Smooth muscle cell (in vitro differentiated cells): ENCODE data around the gene CNTRL. TPM values are rescaled to one million over a fixed set of nuclear protein-coding genes. Genes with fewer than 3 reads are reported as not detected.

ENCODE experiments used
- DNase-seq: peaks from one replicate; lab custom pipeline; 2025; ENCODE audit not compliant: unreplicated experiment; lab: John Stamatoyannopoulos, UW
- H2AFZ ChIP-seq: fragments of 200-600 bp; sonication (generic); 2 replicates; pipeline ENCODE4 v1.6.0; 2016; ENCODE audit warnings: antibody characterized with exemption, low read depth, mild to moderate bottlenecking
- H3F3A ChIP-seq: fragments of 200-600 bp; sonication (generic); 2 replicates; pipeline ENCODE4 v1.6.0; 2017; ENCODE audit warnings: antibody characterized with exemption, low read depth
- H3K27ac ChIP-seq: fragments of 200-600 bp; sonication (generic); 2 replicates; pipeline ENCODE4 v1.5.1; 2016; ENCODE audit warnings: low read depth, mild to moderate bottlenecking
- H3K27me3 ChIP-seq: fragments of 200-600 bp; sonication (generic); 2 replicates; pipeline ENCODE4 v1.6.1; 2016; ENCODE audit warnings: low read depth, mild to moderate bottlenecking
- H3K36me3 ChIP-seq: fragments of 200-600 bp; sonication (generic); 2 replicates; pipeline ENCODE4 v1.5.1; 2016; ENCODE audit warnings: low read depth
- H3K4me1 ChIP-seq: fragments of 200-600 bp; sonication (generic); 2 replicates; pipeline ENCODE4 v1.5.1; 2016; ENCODE audit warnings: low read depth
- H3K4me2 ChIP-seq: fragments of 200-600 bp; sonication (generic); 2 replicates; pipeline ENCODE4 v1.6.0; 2016; ENCODE audit warnings: mild to moderate bottlenecking
- H3K4me3 ChIP-seq: fragments of 200-600 bp; sonication (generic); 2 replicates; pipeline ENCODE4 v1.5.1; 2016; ENCODE audit warnings: mild to moderate bottlenecking
- H3K79me2 ChIP-seq: fragments of 200-600 bp; sonication (generic); 2 replicates; pipeline ENCODE4 v1.6.0; 2016; ENCODE audit warnings: low read depth, mild to moderate bottlenecking
- H3K9ac ChIP-seq: fragments of 200-600 bp; sonication (generic); 2 replicates; pipeline ENCODE4 v1.6.0; 2016; ENCODE audit warnings: low read depth
- H3K9me3 ChIP-seq: fragments of 200-600 bp; sonication (generic); replicated peaks from 2 replicates; pipeline ENCODE4 v1.5.1; 2016; ENCODE audit warnings: low read depth
- H4K20me1 ChIP-seq: fragments of 200-600 bp; sonication (generic); 2 replicates; pipeline ENCODE4 v1.6.0; 2016; ENCODE audit warnings: low read depth
- CTCF ChIP-seq: fragments of 200-600 bp; sonication (generic); IDR thresholded peaks from 2 replicates; pipeline ENCODE4 v1.5.1; 2017; ENCODE audit warnings: borderline replicate concordance, mild to moderate bottlenecking, antibody characterized with exemption; ENCODE audit not compliant: insufficient read depth, poor library complexity, severe bottlenecking
- WGBS: methylation state at CpG from one replicate; pipeline ENCODE4 v1.1.7; 2016; ENCODE audit warnings: low lambda C conversion rate; 5-methylcytosine and 5-hydroxymethylcytosine counted together
- polyA plus RNA-seq: library from polyadenylated mRNA; unstranded; fragments of >200 nt; fragmentation: Nextera tagmentation; extraction: Ambion mirVana; gene quantifications from 2 replicates; pipeline ENCODE4 v1.2.1, GENCODE V29; 2016
- total RNA-seq: library from RNA; depleted of rRNA; stranded (reverse); fragments of >200 nt; gene quantifications from 2 replicates; pipeline ENCODE4 v1.2.3, GENCODE V29; 2014

The CNTRL gene
- total and polyA plus RNA-seq, 2 experiments from 2014 or later = 3.6 to 9.1 TPM

DNA sequence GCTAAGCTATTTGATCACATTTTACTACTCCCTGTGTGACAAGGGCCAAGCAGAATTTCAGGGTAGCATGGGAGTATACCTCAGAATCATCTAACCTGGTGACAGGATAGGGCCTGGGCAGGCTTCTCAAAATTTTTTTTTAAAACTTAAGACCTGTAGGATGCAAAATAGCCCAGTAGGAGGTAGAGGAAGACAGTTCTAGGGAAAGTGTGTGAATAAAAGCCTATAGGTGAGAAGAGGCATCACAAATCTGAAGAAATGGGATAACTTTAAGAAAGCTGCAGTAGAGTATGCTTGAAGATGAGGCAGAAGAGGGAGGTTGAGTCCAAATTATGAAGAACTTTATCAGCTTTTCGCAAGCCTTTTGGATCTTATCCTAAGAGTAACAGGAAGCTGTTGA lies 32.3 kb downstream of the CNTRL start:
- Histone ChIP-seq H2AFZ (no peak overlapping the region), H3K4me3 (no peak overlapping the region), H3F3A (no peaks in the 10 kb centered on the region), H3K79me2 (no peaks in the 10 kb centered on the region), H3K4me1 (no peaks in the 10 kb centered on the region), H3K27me3 (no peaks in the 10 kb centered on the region), H3K4me2 (no peak overlapping the region), H3K36me3 (no peaks in the 10 kb centered on the region), H3K9me3 (no peaks in the 10 kb centered on the region), H3K27ac (no peak overlapping the region), H3K9ac (no peak overlapping the region), H4K20me1 (no peaks in the 10 kb centered on the region)
- WGBS = 83% methylated on average over 1 of the region's 1 CpG
- no peak for DNase-seq
- no peak for TF ChIP-seq CTCF

- Histone ChIP-seq H4K20me1 (no peaks in the 10 kb centered on the region), H3K79me2 (no peaks in the 10 kb centered on the region), H3K36me3 (no peaks in the 10 kb centered on the region), H3K9ac (no peak overlapping the region), H3F3A (no peaks in the 10 kb centered on the region), H3K27ac (no peak overlapping the region), H3K4me3 (no peak overlapping the region), H3K27me3 (no peaks in the 10 kb centered on the region), H3K9me3 (no peaks in the 10 kb centered on the region), H3K4me1 (no peaks in the 10 kb centered on the region), H2AFZ (no peak overlapping the region), H3K4me2 (no peak overlapping the region)
- TF ChIP-seq CTCF = no peak
- DNase-seq = no peak
- 87% methylated on average over 1 of the region's 1 CpG for WGBS
These were observed 33.1 kb downstream of the CNTRL start for GRCh38 chr9:121107881-121108280.

- Histone ChIP-seq H3K27me3 (no peaks in the 10 kb centered on the region), H3K27ac (no peak overlapping the region), H3K4me1 (no peaks in the 10 kb centered on the region), H3K79me2 (no peaks in the 10 kb centered on the region), H4K20me1 (no peaks in the 10 kb centered on the region), H3K9ac (no peak overlapping the region), H3F3A (peaks cover 3% of the 10 kb centered on the region), H2AFZ (no peak overlapping the region), H3K4me3 (no peak overlapping the region), H3K9me3 (no peaks in the 10 kb centered on the region), H3K36me3 (no peaks in the 10 kb centered on the region), H3K4me2 (no peak overlapping the region)
- no peak for TF ChIP-seq CTCF
- WGBS = 88% methylated on average over 1 of the region's 1 CpG
- DNase-seq = no peak
These were observed 40.7 kb downstream of the CNTRL start for GRCh38 chr9:121115466-121115865.

DNA sequence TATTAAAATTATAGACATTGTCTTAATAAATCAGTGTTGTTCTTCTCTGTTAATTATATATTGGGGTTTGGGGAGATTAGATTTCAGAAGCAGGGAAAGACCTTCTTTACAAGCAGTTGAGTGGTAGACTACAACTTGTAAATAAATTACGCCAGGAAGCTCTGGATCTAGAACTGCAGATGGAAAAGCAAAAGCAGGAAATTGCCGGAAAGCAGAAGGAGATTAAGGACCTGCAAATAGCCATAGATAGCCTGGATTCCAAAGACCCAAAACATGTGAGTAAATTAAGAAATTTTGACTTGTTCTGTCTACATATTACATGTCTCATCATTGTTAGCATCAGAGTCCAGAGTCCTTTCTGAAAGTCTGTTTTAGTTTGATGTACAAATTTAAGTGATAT lies 43.5 kb downstream of the CNTRL start:
- Histone ChIP-seq H3K4me2 (no peak overlapping the region), H3K27me3 (no peaks in the 10 kb centered on the region), H3K4me3 (no peak overlapping the region), H3K9me3 (no peaks in the 10 kb centered on the region), H3K79me2 (no peaks in the 10 kb centered on the region), H4K20me1 (no peaks in the 10 kb centered on the region), H3K27ac (no peak overlapping the region), H2AFZ (peak overlapping the region; percentile 31), H3K9ac (no peak overlapping the region), H3K4me1 (peaks cover 11% of the 10 kb centered on the region), H3F3A (peaks cover 3% of the 10 kb centered on the region), H3K36me3 (no peaks in the 10 kb centered on the region)
- 25% methylated on average over 2 of the region's 2 CpGs for WGBS
- DNase-seq = no peak
- TF ChIP-seq CTCF = no peak
